IMR-90 (cell line): ENCODE measurements around the gene SELENOO. TPM values are rescaled to one million over a fixed set of nuclear protein-coding genes. Genes with fewer than 3 reads are reported as not detected.
A peak's percentile ranks its signal among the peaks of the same experiment; 100 is the strongest.

Source experiments
- ATAC-seq: fragments of 200-7000 bp; cut with Tn5 transposase; 2 replicates; pipeline ENCODE4 v1.9.1; 2020; ENCODE audit warnings: low read depth, mild to moderate bottlenecking, moderate library complexity
- BruUV-seq: library from RNA; stranded (reverse); fragments of 400-500 nt; replicated peaks from 2 replicates; lab custom pipeline; 2021; lab: Mats Ljungman, UMichigan
- CTCF ChIA-PET: fragments of 300-600 bp; formaldehyde crosslinking; extraction: SDS; loops from one replicate; lab custom pipeline; 2021; ENCODE audit warnings: antibody characterized with exemption; lab: Yijun Ruan, JAX
- POLR2A ChIA-PET: fragments of 300-600 bp; sonication (Branson Sonifier 250); formaldehyde crosslinking; loops from one replicate; lab custom pipeline; 2022; ENCODE audit warnings: antibody characterized with exemption; ENCODE audit not compliant: unreplicated experiment; lab: Charles Lee
- DNase-seq: peaks from one replicate; pipeline ENCODE4 v3.0.0; 2013
- H2AFZ ChIP-seq: replicated peaks from 2 replicates; pipeline ENCODE3; 2013; ENCODE audit warnings: low read length, mild to moderate bottlenecking; ENCODE audit not compliant: poor library complexity
- H2AK5ac ChIP-seq: 2 replicates; pipeline ENCODE4 v1.6.1; 2013; ENCODE audit warnings: low read depth, low read length, inconsistent platforms
- H2AK9ac ChIP-seq: replicated peaks from 2 replicates; pipeline ENCODE3; 2013; ENCODE audit warnings: mild to moderate bottlenecking, low read depth, low read length, moderate library complexity; ENCODE audit not compliant: poor library complexity
- H2BK120ac ChIP-seq: 2 replicates; pipeline ENCODE4 v1.6.1; 2013; ENCODE audit warnings: low read depth, low read length, inconsistent platforms
- H2BK15ac ChIP-seq: 3 replicates; pipeline ENCODE4 v1.6.1; 2013; ENCODE audit warnings: low read depth, low read length, inconsistent platforms
- H2BK20ac ChIP-seq: 2 replicates; pipeline ENCODE4 v1.6.1; 2013; ENCODE audit warnings: low read depth, mild to moderate bottlenecking, inconsistent platforms, low read length, moderate library complexity
- H2BK5ac ChIP-seq: 2 replicates; pipeline ENCODE4 v1.6.1; 2013; ENCODE audit warnings: mild to moderate bottlenecking, low read depth, low read length, inconsistent platforms; ENCODE audit not compliant: poor library complexity, severe bottlenecking
- H3K14ac ChIP-seq: replicated peaks from 2 replicates; pipeline ENCODE4 v1.6.1; 2013; ENCODE audit warnings: low read depth, low read length, inconsistent platforms
- H3K18ac ChIP-seq: 2 replicates; pipeline ENCODE4 v1.6.1; 2013; ENCODE audit warnings: low read depth, low read length, control low read depth
- H3K23ac ChIP-seq: 2 replicates; pipeline ENCODE4 v1.6.1; 2013; ENCODE audit warnings: low read depth, low read length, inconsistent platforms
- H3K27ac ChIP-seq: 2 replicates; pipeline ENCODE4 v1.5.1; 2013; ENCODE audit warnings: mild to moderate bottlenecking, control low read depth, low read length; ENCODE audit not compliant: insufficient read depth
- H3K27me3 ChIP-seq: 2 replicates; pipeline ENCODE4 v1.6.1; 2013; ENCODE audit warnings: low read length; ENCODE audit not compliant: control insufficient read depth, insufficient read depth
- H3K36me3 ChIP-seq: 2 replicates; pipeline ENCODE4 v1.6.1; 2013; ENCODE audit warnings: low read length, mixed read lengths; ENCODE audit not compliant: control insufficient read depth, insufficient read depth
- H3K4ac ChIP-seq: 2 replicates; pipeline ENCODE4 v1.6.1; 2013; ENCODE audit warnings: low read depth, low read length, inconsistent platforms
- H3K4me1 ChIP-seq: 2 replicates; pipeline ENCODE4 v1.6.1; 2013; ENCODE audit warnings: low read length, mixed read lengths; ENCODE audit not compliant: control insufficient read depth, insufficient read depth
- H3K4me2 ChIP-seq: 2 replicates; pipeline ENCODE4 v1.6.1; 2013; ENCODE audit warnings: low read depth, mild to moderate bottlenecking, control low read depth, low read length, moderate library complexity
- H3K4me3 ChIP-seq: 2 replicates; pipeline ENCODE4 v1.5.1; 2013; ENCODE audit warnings: low read depth, mild to moderate bottlenecking, control low read depth, low read length, moderate library complexity; ENCODE audit not compliant: insufficient read depth
- H3K56ac ChIP-seq: 2 replicates; pipeline ENCODE4 v1.6.1; 2013; ENCODE audit warnings: low read length, inconsistent platforms; ENCODE audit not compliant: insufficient read depth; ENCODE audit errors: extremely low read depth
- H3K79me1 ChIP-seq, 2 experiments: 2 replicates each; pipeline ENCODE4 v1.6.1; 2013; ENCODE audit warnings: low read length in 2 of 2, inconsistent platforms in 1 of 2, low read depth in 1 of 2
- H3K9ac ChIP-seq: 2 replicates; pipeline ENCODE4 v1.6.1; 2013; ENCODE audit warnings: low read depth, low read length, control low read depth
- H3K9me1 ChIP-seq: 2 replicates; pipeline ENCODE4 v1.6.1; 2013; ENCODE audit warnings: low read length, inconsistent platforms; ENCODE audit not compliant: insufficient read depth
- H3K9me3 ChIP-seq: 2 replicates; pipeline ENCODE4 v1.6.1; 2013; ENCODE audit warnings: low read length; ENCODE audit not compliant: control insufficient read depth, insufficient read depth
- H4K20me1 ChIP-seq: 2 replicates; pipeline ENCODE4 v1.6.1; 2013; ENCODE audit warnings: low read length, inconsistent platforms; ENCODE audit not compliant: insufficient read depth
- H4K5ac ChIP-seq: 2 replicates; pipeline ENCODE4 v1.6.1; 2013; ENCODE audit warnings: mild to moderate bottlenecking, low read depth, low read length, control low read depth
- H4K8ac ChIP-seq, 2 experiments: 2 replicates each; pipeline ENCODE4 v1.6.1; 2013; ENCODE audit warnings: low read depth in 2 of 2, low read length in 2 of 2, control low read depth in 1 of 2, inconsistent platforms in 1 of 2
- H4K91ac ChIP-seq: 2 replicates; pipeline ENCODE4 v1.6.1; 2013; ENCODE audit warnings: low read depth, low read length, inconsistent platforms; ENCODE audit not compliant: insufficient read depth
- CEBPB ChIP-seq: IDR thresholded peaks from 2 replicates; pipeline ENCODE4 v1.6.1; 2012; ENCODE audit warnings: low read depth, low read length, improper control_type of control experiment
- CHD1 ChIP-seq: IDR thresholded peaks from 2 replicates; pipeline ENCODE4 v1.6.1; 2012; ENCODE audit warnings: low read depth, low read length, improper control_type of control experiment
- CTCF ChIP-seq: conservative IDR thresholded peaks from 2 replicates; pipeline ENCODE4 v1.5.1; 2012; ENCODE audit warnings: mild to moderate bottlenecking, low read depth, low read length, improper control_type of control experiment
- ELK1 ChIP-seq: fragments of 150-350 bp; IDR thresholded peaks from 2 replicates; pipeline ENCODE4 v1.6.1; 2016; ENCODE audit warnings: low read depth, mild to moderate bottlenecking, low read length, moderate library complexity, borderline replicate concordance
- FOS ChIP-seq: fragments of 150-350 bp; IDR thresholded peaks from 2 replicates; pipeline ENCODE4 v1.6.1; 2016; ENCODE audit warnings: low read depth, low read length
- MAFK ChIP-seq: IDR thresholded peaks from 2 replicates; pipeline ENCODE4 v1.6.1; 2012; ENCODE audit warnings: low read depth, low read length, improper control_type of control experiment
- MXI1 ChIP-seq: IDR thresholded peaks from 2 replicates; pipeline ENCODE4 v1.6.1; 2012; ENCODE audit warnings: low read depth, mild to moderate bottlenecking, low read length, moderate library complexity, borderline replicate concordance
- NFE2L2 ChIP-seq: fragments of 150-350 bp; IDR thresholded peaks from 2 replicates; pipeline ENCODE4 v1.6.1; 2016; ENCODE audit warnings: low read depth, mild to moderate bottlenecking, low read length
- POLR2A ChIP-seq: IDR thresholded peaks from 2 replicates; pipeline ENCODE4 v1.6.1; 2012; ENCODE audit warnings: mild to moderate bottlenecking, low read depth, low read length
- RAD21 ChIP-seq: IDR thresholded peaks from 2 replicates; pipeline ENCODE4 v1.6.1; 2012; ENCODE audit warnings: low read length, improper control_type of control experiment
- RCOR1 ChIP-seq: IDR thresholded peaks from 2 replicates; pipeline ENCODE4 v1.6.1; 2012; ENCODE audit warnings: mild to moderate bottlenecking, low read length, improper control_type of control experiment; ENCODE audit not compliant: insufficient replicate concordance
- SMC3 ChIP-seq: fragments of 150-350 bp; IDR thresholded peaks from 2 replicates; pipeline ENCODE4 v1.6.1; 2016; ENCODE audit warnings: low read depth, mild to moderate bottlenecking, antibody characterized with exemption, low read length, moderate library complexity
- WGBS, 2 experiments: methylation state at CpG; one replicate each; pipeline versions ENCODE4 v1.1.5 to v1.1.7; 2013; ENCODE audit warnings: missing lambda C conversion rate in 2 of 2; ENCODE audit not compliant: insufficient read length in 1 of 2; ENCODE audit errors: extremely low coverage in 2 of 2; 5-methylcytosine and 5-hydroxymethylcytosine counted together
- dilution Hi-C: fragments of 300-500 bp; cut with HindIII; formaldehyde crosslinking; loops from one replicate; pipeline ENCODE4 v1.14.3; 2018; ENCODE audit warnings: low sequenced_read_pairs; ENCODE audit not compliant: unreplicated experiment
- in situ Hi-C: fragments of 300-500 bp; cut with MboI; formaldehyde crosslinking; loops from 3 replicates; pipeline ENCODE4 v1.14.3; 2019; ENCODE audit warnings: low sequenced_read_pairs, inconsistent platforms, mixed read lengths
- intact Hi-C: fragments of 100-400 bp; cut with micrococcal nuclease; formaldehyde crosslinking; loops from 2 replicates; pipeline ENCODE4 v1.10.0; 2022
- polyA plus RNA-seq, 3 experiments: library from polyadenylated mRNA; depleted of rRNA; stranded (reverse); fragments of >200 nt; gene quantifications; 2 replicates each; pipeline ENCODE4 v1.2.3, GENCODE V29; 2012; ENCODE audit warnings: low replicate concordance in 1 of 3
- total RNA-seq: library from RNA; depleted of rRNA; stranded (reverse); fragments of >200 nt; gene quantifications from 2 replicates; pipeline ENCODE4 v1.2.3, GENCODE V29; 2012
- TF ChIP-seq, protein P1 (sequence below): fragments of 150-350 bp; IDR thresholded peaks from 2 replicates; pipeline ENCODE4 v1.6.1; 2017; ENCODE audit warnings: mild to moderate bottlenecking, antibody characterized with exemption, low read length, low read depth

Gene SELENOO
- total and polyA plus RNA-seq, 2 of the 4 experiments (the other 2 are of a cell fraction): 10.4 to 21.4 TPM

DNA sequence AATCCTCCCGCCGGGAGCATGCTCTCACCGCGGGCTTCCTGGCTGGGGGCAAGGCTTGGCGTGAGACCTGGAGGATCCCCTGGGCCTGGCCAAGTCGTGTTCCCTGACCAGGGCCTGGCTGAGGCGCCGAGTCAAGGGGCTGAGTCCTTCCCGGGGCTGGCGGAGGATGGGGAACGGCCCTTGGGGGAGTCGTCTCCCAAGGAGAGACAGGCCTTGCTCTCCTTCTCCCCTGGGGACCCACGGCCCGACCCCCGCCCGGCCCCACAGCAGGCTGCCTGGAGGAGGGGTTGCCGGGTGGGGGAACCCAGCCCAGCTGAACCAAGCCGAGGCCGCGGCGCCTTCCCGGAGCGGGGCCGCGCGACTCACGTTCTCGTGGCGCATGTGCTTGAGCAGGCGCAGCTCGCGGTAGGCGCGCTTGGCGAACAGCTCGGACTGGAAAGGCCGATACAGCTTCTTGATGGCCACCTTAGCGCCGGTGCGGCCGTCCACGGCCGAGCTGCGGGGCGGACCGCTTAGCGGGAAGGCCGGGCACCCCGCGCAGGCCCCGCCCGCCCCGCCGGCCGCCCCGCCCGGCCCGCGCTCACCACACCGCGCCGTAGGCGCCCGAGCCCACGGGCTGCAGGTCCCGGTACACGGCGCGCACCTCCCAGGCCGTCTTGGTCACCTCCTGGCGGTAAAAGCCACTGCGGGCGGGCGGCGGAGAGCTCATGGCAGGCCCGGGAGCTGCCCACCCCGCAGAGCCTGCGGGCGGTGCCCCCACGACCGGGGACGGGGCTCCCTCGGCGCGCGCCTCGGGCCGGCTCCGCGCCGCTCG is 60.2 kb downstream of the SELENOO start:
- dilution Hi-C loops (no loop called here), in situ Hi-C loops (no loop called here), intact Hi-C loops (no loop called here)
- H3K18ac ChIP-seq: peak overlapping the region; percentile 30; the same call in 1 of the 2 replicates
- H3K4me3 ChIP-seq: peak overlapping the region; percentile 90
- POLR2A ChIA-PET: no interaction called here
- CTCF ChIA-PET: interaction anchor here (1.2 kb wide), 1 partner anchor 10 kb away, joined by 3 read pairs; the partner anchor contains the start of gene HDAC10
- H2BK120ac ChIP-seq: 0 out of 2 replicates have a peak overlapping the region, but pooled peaks have one; percentile 39
- peaks cover 9 to 38% of the 10 kb centered on the region in 2 experiments; a peak in 3 of 4 replicates for H3K79me1 ChIP-seq
- peaks cover 17% of the 10 kb centered on the region for H3K4me1 ChIP-seq
- no peaks in the 10 kb centered on the region for H3K27me3 ChIP-seq
- no peak overlapping the region for H2BK15ac ChIP-seq
- H4K8ac ChIP-seq: peak overlapping the region; percentile 61 to 80
- H3K56ac ChIP-seq: peak overlapping the region; percentile 76; the same call in 1 of the 2 replicates
- peak overlapping the region; percentile 62; the same call in 1 of the 2 replicates for H3K23ac ChIP-seq
- no peak overlapping the region for H2BK20ac ChIP-seq
- WGBS, 2 experiments: 1% methylated on average over 46 of the region's 92 CpGs; no CpG with 5 or more reads in 1 of the 2 experiments
- peak overlapping the region; percentile 0 for H4K91ac ChIP-seq
- peak; percentile 67 for DNase-seq
- BruUV-seq: no TSS peak
- H2AFZ ChIP-seq: peak overlapping the region; percentile 76
- peak overlapping the region; percentile 99 for H2AK9ac ChIP-seq
- H2AK5ac ChIP-seq: peak overlapping the region; percentile 94
- H4K5ac ChIP-seq: peak overlapping the region; percentile 49; the same call in 1 of the 2 replicates
- peaks cover 4% of the 10 kb centered on the region; the same call in 1 of the 2 replicates for H3K9me1 ChIP-seq
- H3K9me3 ChIP-seq: no peaks in the 10 kb centered on the region
- H3K4me2 ChIP-seq: peak overlapping the region; percentile 73
- H3K36me3 ChIP-seq: peaks cover 13% of the 10 kb centered on the region; the same call in 1 of the 2 replicates
- peak overlapping the region; percentile 68 for H3K9ac ChIP-seq
- peak overlapping the region; percentile 86 for H3K4ac ChIP-seq
- peak overlapping the region; percentile 61 for H2BK5ac ChIP-seq
- H3K14ac ChIP-seq: peak overlapping the region; percentile 78
- H4K20me1 ChIP-seq: peaks cover 24% of the 10 kb centered on the region
- ATAC-seq: peak; percentile 63
- peak overlapping the region; percentile 87 for H3K27ac ChIP-seq
- TF ChIP-seq RAD21 (no peak), SMC3 (no peak), CTCF (no peak), CHD1 (no peak), RCOR1 (no peak), MAFK (no peak), NFE2L2 (no peak), MXI1 (peak; percentile 80; the same call in 1 of the 2 replicates), CEBPB (no peak), POLR2A (no peak), ELK1 (no peak), FOS (no peak)
- TF ChIP-seq, protein P1, sequence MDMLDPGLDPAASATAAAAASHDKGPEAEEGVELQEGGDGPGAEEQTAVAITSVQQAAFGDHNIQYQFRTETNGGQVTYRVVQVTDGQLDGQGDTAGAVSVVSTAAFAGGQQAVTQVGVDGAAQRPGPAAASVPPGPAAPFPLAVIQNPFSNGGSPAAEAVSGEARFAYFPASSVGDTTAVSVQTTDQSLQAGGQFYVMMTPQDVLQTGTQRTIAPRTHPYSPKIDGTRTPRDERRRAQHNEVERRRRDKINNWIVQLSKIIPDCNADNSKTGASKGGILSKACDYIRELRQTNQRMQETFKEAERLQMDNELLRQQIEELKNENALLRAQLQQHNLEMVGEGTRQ: peak; percentile 5; the same call in 1 of the 2 replicates
